Caco-2 (cell line): ENCODE measurements around the gene MLLT10. TPM values are rescaled to one million over a fixed set of nuclear protein-coding genes. Genes with fewer than 3 reads are reported as not detected.
A peak's percentile ranks its signal among the peaks of the same experiment; 100 is the strongest.

ENCODE experiments used
- Bru-seq: library from RNA; stranded (reverse); fragments of 400-500 nt; gene quantifications from one replicate; lab custom pipeline; 2021; lab: Mats Ljungman, UMichigan
- BruChase-seq, 2 experiments: library from RNA; stranded (reverse); fragments of 400-500 nt; gene quantifications; one replicate each; lab custom pipeline; 2021; lab: Mats Ljungman, UMichigan
- BruUV-seq: library from RNA; stranded (reverse); fragments of 400-500 nt; replicated peaks from 2 replicates; lab custom pipeline; 2021; lab: Mats Ljungman, UMichigan
- CTCF ChIA-PET: fragments of 300-600 bp; sonication (Branson Sonifier 250); formaldehyde crosslinking; loops from one replicate; lab custom pipeline; 2022; ENCODE audit warnings: antibody characterized with exemption; lab: Charles Lee
- POLR2A ChIA-PET: fragments of 300-600 bp; sonication (Branson Sonifier 250); formaldehyde crosslinking; loops from one replicate; lab custom pipeline; 2022; ENCODE audit warnings: antibody characterized with exemption; lab: Charles Lee
- DNase-seq, 2 experiments: peaks; one replicate each; pipeline versions ENCODE4 v3.0.0 to v3.0.0-alpha.2; 2020 to 2022
- H3K27me3 ChIP-seq: replicated peaks from 2 replicates; pipeline ENCODE4 v1.6.0; 2011; ENCODE audit warnings: low read length; ENCODE audit not compliant: control insufficient read depth, insufficient read depth
- H3K36me3 ChIP-seq: 2 replicates; pipeline ENCODE4 v1.5.1; 2011; ENCODE audit warnings: low read length; ENCODE audit not compliant: control insufficient read depth, insufficient read depth
- H3K4me1 ChIP-seq: fragments of 250-450 bp; sonication (Bioruptor Pico); 2 replicates; pipeline ENCODE4 v1.5.1; 2020; ENCODE audit warnings: mild to moderate bottlenecking
- H3K4me3 ChIP-seq: 2 replicates; pipeline ENCODE4 v1.5.1; 2011; ENCODE audit warnings: low read depth, mild to moderate bottlenecking, control low read depth, low read length
- H3K9me3 ChIP-seq: fragments of 250-450 bp; sonication (Bioruptor Pico); 2 replicates; pipeline ENCODE4 v1.5.1; 2020; ENCODE audit warnings: mild to moderate bottlenecking, moderate library complexity
- H3K27ac Mint-ChIP-seq: one replicate; pipeline ENCODE4 v1.8.0; 2022; ENCODE audit warnings: mixed read lengths; ENCODE audit not compliant: unreplicated experiment
- H3K27me3 Mint-ChIP-seq: one replicate; pipeline ENCODE4 v1.8.0; 2022; ENCODE audit warnings: mixed read lengths; ENCODE audit not compliant: insufficient read depth, unreplicated experiment
- H3K36me3 Mint-ChIP-seq: one replicate; pipeline ENCODE4 v1.8.0; 2022; ENCODE audit warnings: mild to moderate bottlenecking, mixed read lengths; ENCODE audit not compliant: insufficient read depth, unreplicated experiment
- H3K4me1 Mint-ChIP-seq: one replicate; pipeline ENCODE4 v1.8.0; 2022; ENCODE audit warnings: low read depth, mixed read lengths; ENCODE audit not compliant: unreplicated experiment
- H3K4me3 Mint-ChIP-seq: one replicate; pipeline ENCODE4 v1.8.0; 2022; ENCODE audit warnings: mild to moderate bottlenecking, moderate library complexity, mixed read lengths; ENCODE audit not compliant: unreplicated experiment
- H3K9me3 Mint-ChIP-seq: one replicate; pipeline ENCODE4 v1.8.0; 2022; ENCODE audit warnings: mixed read lengths; ENCODE audit not compliant: unreplicated experiment
- intact Hi-C: fragments of 100-400 bp; cut with micrococcal nuclease; formaldehyde crosslinking; loops from one replicate; pipeline ENCODE4 v1.10.0; 2022; ENCODE audit not compliant: unreplicated experiment
- long read RNA-seq: library from polyadenylated mRNA; stranded (forward); transcript quantifications from one replicate; pipeline ENCODE4 v2.0.0, GENCODE V29; 2022
- total RNA-seq: library from RNA; stranded (reverse); gene quantifications from 2 replicates; pipeline ENCODE4 v1.2.3, GENCODE V29; 2022
- TF ChIP-seq, protein P1 (sequence below), 2 experiments: fragments of 200-600 bp in 1 of 2; IDR thresholded peaks; 1 replicate in 1 of 2; 2 replicates in 1 of 2; pipeline versions ENCODE4 v1.5.1 to v1.8.0; 2011 to 2022; ENCODE audit warnings: antibody characterized with exemption in 1 of 2, control low read depth in 1 of 2, inconsistent platforms in 1 of 2, low read depth in 1 of 2, low read length in 1 of 2, mild to moderate bottlenecking in 1 of 2, moderate library complexity in 1 of 2; ENCODE audit not compliant: insufficient read depth in 1 of 2, severe bottlenecking in 1 of 2, unreplicated experiment in 1 of 2

The MLLT10 gene
- total RNA-seq: 84.3 and 85.3 TPM in 2 replicates
- Bru-seq, nascent RNA: percentile 94 among the genes with signal in this experiment
- BruChase-seq, experiment 1, labeled RNA remaining after a 2-hour chase: percentile 91 among the genes with signal in this experiment
- BruChase-seq, experiment 2, labeled RNA remaining after a 6-hour chase: percentile 87 among the genes with signal in this experiment
- long read RNA-seq, partial matches to known transcripts: 7 of 15 reads
- long read RNA-seq, other reads (novel, unspliced or antisense): 7 of 15 reads

DNA sequence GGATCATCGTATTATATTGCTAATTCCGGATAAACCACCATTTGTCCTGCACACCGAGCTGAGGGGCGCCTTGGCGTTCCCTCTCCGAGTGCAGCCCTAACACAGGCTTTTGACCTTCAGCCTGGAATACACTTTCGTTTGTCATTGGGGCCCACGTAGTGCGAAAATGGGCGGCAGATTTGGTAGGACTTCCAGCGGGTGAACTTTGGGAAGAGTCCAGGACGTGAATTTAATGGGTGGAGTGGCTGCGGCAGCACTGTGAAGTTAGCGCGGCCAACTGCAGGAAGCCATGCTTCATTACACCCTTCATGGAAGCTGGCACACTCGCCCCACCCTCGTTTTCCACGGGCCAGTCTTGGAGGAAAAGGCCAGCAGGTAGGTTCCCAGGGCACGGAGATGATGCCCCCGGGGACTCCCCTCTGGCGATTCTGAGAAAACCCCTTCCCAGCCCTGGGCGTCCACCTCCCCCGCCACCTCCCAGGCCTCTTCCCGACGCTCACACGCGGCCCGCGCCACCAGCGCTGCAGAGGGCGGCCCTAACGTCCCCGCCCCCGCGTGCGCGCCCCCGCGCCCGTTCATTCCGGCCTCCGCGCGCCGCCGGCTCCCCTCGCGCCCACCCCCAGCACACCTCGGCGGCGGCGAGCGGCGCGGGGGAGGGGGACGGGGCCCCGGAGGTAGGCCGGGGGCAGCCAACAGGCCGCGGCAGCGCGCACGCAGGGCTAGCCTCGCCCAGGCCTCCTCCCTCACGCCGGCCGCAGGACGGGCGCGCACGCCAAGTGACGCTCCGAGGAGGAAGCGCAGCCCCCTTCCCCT lies at the start of gene MLLT10:
TSS of gene MLLT10 (plus strand) at position 766 of the 813 bp plus-strand sequence. CDS start 413 bp downstream, outside the sequence.
- TF ChIP-seq, protein P1, sequence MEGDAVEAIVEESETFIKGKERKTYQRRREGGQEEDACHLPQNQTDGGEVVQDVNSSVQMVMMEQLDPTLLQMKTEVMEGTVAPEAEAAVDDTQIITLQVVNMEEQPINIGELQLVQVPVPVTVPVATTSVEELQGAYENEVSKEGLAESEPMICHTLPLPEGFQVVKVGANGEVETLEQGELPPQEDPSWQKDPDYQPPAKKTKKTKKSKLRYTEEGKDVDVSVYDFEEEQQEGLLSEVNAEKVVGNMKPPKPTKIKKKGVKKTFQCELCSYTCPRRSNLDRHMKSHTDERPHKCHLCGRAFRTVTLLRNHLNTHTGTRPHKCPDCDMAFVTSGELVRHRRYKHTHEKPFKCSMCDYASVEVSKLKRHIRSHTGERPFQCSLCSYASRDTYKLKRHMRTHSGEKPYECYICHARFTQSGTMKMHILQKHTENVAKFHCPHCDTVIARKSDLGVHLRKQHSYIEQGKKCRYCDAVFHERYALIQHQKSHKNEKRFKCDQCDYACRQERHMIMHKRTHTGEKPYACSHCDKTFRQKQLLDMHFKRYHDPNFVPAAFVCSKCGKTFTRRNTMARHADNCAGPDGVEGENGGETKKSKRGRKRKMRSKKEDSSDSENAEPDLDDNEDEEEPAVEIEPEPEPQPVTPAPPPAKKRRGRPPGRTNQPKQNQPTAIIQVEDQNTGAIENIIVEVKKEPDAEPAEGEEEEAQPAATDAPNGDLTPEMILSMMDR (IDR thresholded peaks at IDR 0.05; ENCODE audit: insufficient read depth in 1 of 2, low read depth in 1 of 2, low read length in 1 of 2, severe bottlenecking in 1 of 2, unreplicated experiment in 1 of 2): peak; percentile 30 to 44
- H3K4me1 Mint-ChIP-seq: peaks cover 17% of the 10 kb centered on the region
- H3K4me3 Mint-ChIP-seq: peak within 1 kb of the TSS; percentile 85
- peak within 1 kb of the TSS; percentile 94 for H3K27ac Mint-ChIP-seq
- Histone ChIP-seq H3K27me3 (no peaks in the 10 kb centered on the region), H3K4me3 (peak within 1 kb of the TSS; percentile 80), H3K4me1 (peaks cover 25% of the 10 kb centered on the region), H3K36me3 (no peaks in the 10 kb centered on the region), H3K9me3 (no peaks in the 10 kb centered on the region)
- ChIA-PET CTCF (interaction anchor here (0.8 kb wide), 1 partner anchor 37 kb away, joined by 3 read pairs; no protein-coding TSS in a partner anchor), POLR2A (no interaction called here)
- BruUV-seq: TSS peak; percentile 95
- H3K36me3 Mint-ChIP-seq: peaks cover 49% of the 10 kb centered on the region
- intact Hi-C loops: loop anchor here (1.0 to 5.0 kb wide), 3 partner anchors 8 to 789 kb away; partner anchors contain the start of genes BMI1 and SKIDA1
- peak; percentile 97 to 100 for DNase-seq
- no peaks in the 10 kb centered on the region for H3K9me3 Mint-ChIP-seq
- no peaks in the 10 kb centered on the region for H3K27me3 Mint-ChIP-seq

- peaks cover 3% of the 10 kb centered on the region; the same call in 1 of the 2 replicates for H3K4me1 ChIP-seq
- CTCF ChIA-PET: interaction anchor here (0.5 kb wide), 1 partner anchor 9 kb away, joined by 5 read pairs; no protein-coding TSS in a partner anchor
- H3K27ac Mint-ChIP-seq: no peak overlapping the region
- H3K9me3 Mint-ChIP-seq: peaks cover 10% of the 10 kb centered on the region
- no peaks in the 10 kb centered on the region for H3K27me3 ChIP-seq
- no peaks in the 10 kb centered on the region for H3K9me3 ChIP-seq
- peaks cover 12% of the 10 kb centered on the region for H3K4me1 Mint-ChIP-seq
- intact Hi-C loops: no loop called here
- TF ChIP-seq, protein P1 (IDR thresholded peaks at IDR 0.05; ENCODE audit: insufficient read depth in 1 of 2, low read depth in 1 of 2, low read length in 1 of 2, severe bottlenecking in 1 of 2, unreplicated experiment in 1 of 2): no peak
- no peak overlapping the region for H3K4me3 ChIP-seq
- peaks cover 6% of the 10 kb centered on the region for H3K36me3 Mint-ChIP-seq
- BruUV-seq: no TSS peak
- peak in 1 of 2 experiments; percentile 5 for DNase-seq
- H3K36me3 ChIP-seq: no peaks in the 10 kb centered on the region
- no peak overlapping the region for H3K4me3 Mint-ChIP-seq
- POLR2A ChIA-PET: no interaction called here
- H3K27me3 Mint-ChIP-seq: no peaks in the 10 kb centered on the region
Observed at GRCh38 chr10:21487416-21488180, 46.4 kb upstream of the MLLT10 start.
